Forelimb muscle (tissue), 1 donor: ENCODE results near the gene PCID2. TPM values are rescaled to one million over a fixed set of nuclear protein-coding genes. Genes with fewer than 3 reads are reported as not detected.

Experiments
- DNase-seq: peaks from one replicate; pipeline ENCODE4 v3.0.0-alpha.2; 2013; ENCODE audit warnings: low read depth
- polyA plus RNA-seq: library from polyadenylated mRNA; unstranded; fragments of 120-200 nt; gene quantifications from one replicate; pipeline ENCODE4 v1.2.1, GENCODE V29; 2013; ENCODE audit not compliant: insufficient read length

Gene PCID2
- polyA plus RNA-seq, 1 donor, result 39.9 TPM

- DNase-seq, result no peak
These were observed 58.5 kb downstream of the PCID2 start for GRCh38 chr13:113149711-113150549.

DNA sequence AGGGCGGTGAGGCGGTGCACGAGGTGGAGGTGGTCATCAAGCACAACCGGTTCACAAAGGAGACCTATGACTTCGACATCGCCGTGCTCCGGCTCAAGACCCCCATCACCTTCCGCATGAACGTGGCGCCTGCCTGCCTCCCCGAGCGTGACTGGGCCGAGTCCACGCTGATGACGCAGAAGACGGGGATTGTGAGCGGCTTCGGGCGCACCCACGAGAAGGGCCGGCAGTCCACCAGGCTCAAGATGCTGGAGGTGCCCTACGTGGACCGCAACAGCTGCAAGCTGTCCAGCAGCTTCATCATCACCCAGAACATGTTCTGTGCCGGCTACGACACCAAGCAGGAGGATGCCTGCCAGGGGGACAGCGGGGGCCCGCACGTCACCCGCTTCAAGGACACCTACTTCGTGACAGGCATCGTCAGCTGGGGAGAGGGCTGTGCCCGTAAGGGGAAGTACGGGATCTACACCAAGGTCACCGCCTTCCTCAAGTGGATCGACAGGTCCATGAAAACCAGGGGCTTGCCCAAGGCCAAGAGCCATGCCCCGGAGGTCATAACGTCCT, 59.4 kb downstream of the PCID2 start:
- DNase-seq, result no peak

DNA sequence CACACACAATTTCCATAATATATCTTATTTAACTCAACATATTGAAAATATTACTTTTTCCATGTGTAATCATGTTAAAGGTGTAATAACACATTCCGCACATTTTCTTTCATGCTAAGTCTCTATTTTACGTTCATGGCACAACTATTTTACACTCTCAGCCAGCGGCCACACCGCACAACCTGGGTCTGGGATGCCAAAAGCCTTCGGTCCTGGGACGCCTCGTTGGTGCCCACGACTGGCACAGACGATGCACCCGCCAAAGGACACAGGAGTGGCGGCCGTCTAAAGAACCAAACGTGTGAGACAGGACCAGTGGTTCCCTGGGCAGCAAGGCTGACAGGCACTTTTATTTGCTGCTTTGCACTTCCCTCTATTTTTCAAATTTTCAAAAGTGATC, 60.1 kb downstream of the PCID2 start:
- no peak for DNase-seq

DNA sequence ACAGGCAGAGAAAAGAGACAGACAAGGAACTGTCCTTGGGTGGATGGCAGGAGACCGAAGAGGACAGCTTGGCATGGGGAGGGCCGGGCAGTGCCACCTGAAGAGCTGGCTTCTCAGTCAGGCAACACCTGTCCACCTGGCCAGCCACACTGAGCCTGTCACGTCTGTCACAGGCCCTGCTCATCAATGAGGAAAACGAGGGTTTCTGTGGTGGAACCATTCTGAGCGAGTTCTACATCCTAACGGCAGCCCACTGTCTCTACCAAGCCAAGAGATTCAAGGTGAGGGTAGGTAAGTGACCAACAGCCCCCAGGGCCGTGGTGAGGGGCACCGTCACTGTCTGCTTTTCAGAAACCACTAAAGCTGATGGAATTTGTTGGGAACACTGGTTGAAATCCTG, 61.3 kb downstream of the PCID2 start:
- DNase-seq, result no peak

DNA sequence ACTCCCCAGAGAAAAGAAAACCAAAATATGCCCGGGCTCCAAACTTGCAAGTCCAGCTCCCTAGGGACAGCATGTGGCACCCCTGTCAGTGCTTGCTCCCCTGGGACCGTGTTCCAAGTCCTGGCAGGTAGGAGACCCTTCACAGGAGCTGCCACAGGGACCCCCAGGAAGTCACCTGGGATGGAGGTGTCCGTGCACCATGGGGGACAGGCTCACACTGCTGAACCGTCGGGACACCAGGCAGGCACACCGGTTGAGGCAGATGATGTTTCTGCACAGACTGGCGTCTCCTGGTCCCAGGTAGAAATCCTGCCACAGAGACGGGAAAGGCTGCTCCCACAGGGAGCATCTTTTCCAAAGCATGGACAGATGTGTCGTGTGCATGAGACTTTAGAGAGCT, 61.7 kb downstream of the PCID2 start:
- no peak for DNase-seq

DNA sequence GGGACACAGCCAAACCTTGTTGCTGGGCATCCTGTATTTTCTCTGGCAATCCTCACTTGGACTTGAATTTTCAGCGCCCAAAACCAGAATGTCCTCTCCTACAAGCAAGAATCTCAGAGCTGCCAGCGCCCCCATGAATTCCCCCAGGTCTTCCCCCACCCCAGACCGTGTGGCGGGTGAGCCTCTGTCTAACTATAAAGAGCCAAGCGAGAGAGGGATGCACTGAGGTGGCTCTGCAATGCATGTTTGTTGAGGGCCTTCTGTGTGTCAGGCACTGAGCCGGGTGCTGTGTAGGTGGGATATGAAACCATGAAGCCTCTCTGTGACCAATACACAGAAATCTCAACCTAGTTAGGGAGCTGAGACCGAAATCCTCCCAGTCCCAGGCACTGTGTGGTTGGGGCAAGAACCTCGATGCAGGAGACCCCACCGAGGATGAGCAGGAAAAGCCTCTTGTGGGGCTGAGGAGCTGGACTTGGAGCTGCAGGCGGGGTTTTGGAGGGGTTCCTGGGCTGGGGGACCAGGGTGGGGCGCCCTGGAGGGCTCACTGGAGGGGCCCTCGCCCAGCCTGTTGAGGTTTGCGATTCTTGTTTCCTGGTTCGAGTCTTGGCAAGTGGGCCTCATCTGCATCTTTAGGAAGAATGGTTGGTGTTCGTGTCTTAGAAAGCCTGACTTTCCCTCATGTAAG, 62.4 kb downstream of the PCID2 start:
- DNase-seq, result no peak

GRCh38 chr13:113145496-113145895, 63.0 kb downstream of the PCID2 start:
- no peak for DNase-seq

DNA sequence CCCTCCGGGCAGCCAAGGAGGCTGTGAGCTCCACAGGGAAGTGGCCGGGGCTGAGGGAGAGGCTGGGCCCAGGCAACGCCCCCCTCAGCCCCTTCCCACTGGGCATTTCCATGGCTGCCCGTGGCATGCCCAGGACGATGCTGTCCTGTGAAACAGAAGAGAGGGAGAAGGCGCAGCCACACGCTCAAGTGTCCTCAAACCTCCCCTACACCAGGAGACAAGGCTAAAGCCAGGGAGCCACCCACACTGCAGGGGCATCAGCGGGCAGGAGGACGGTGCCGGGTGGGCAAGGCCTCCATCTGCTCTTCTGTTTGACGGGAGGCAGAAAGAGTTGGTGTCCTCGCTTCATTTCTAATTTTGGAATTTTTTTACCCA, 64.2 kb downstream of the PCID2 start:
- DNase-seq, result no peak

- no peak for DNase-seq
These were observed 64.8 kb downstream of the PCID2 start for GRCh38 chr13:113143466-113144254.

DNA sequence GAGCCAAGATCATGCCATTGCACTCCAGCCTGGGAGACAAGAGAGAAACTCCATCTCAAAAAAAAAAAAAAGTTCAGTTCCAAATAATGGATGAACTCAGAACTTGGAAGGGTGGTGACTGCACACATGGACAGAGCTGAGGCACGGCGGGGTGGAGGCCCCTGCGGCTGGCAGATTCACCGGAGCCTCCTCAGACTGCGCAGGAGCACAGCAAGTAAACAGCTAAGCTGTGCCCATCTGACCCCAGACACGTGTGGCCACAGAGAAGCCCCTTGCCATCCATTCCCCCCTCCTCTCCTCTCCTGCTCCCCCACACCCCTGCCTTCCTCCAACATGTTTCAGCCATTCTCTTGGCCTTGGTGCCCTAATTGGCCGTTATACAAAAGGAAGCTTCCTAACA, 65.6 kb downstream of the PCID2 start:
- DNase-seq, result no peak

DNA sequence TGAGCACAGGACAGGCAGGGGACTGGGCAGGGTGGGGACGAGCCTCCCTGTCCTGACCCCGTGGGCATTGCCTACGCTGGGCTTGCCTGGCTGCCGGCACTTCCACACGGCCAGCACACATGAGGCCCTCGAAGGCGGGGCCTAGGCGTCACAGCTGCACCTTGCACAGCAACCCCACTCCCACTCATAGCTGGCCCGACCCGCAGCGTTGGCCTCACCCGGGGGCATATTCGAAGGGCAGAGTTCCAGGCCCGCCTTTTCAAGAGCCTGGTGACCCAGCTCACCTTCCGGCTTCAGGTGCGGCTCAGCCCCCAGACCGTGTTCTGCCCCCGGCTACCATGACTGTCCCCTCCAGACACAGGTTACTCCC, 66.9 kb downstream of the PCID2 start:
- DNase-seq, result no peak

DNA sequence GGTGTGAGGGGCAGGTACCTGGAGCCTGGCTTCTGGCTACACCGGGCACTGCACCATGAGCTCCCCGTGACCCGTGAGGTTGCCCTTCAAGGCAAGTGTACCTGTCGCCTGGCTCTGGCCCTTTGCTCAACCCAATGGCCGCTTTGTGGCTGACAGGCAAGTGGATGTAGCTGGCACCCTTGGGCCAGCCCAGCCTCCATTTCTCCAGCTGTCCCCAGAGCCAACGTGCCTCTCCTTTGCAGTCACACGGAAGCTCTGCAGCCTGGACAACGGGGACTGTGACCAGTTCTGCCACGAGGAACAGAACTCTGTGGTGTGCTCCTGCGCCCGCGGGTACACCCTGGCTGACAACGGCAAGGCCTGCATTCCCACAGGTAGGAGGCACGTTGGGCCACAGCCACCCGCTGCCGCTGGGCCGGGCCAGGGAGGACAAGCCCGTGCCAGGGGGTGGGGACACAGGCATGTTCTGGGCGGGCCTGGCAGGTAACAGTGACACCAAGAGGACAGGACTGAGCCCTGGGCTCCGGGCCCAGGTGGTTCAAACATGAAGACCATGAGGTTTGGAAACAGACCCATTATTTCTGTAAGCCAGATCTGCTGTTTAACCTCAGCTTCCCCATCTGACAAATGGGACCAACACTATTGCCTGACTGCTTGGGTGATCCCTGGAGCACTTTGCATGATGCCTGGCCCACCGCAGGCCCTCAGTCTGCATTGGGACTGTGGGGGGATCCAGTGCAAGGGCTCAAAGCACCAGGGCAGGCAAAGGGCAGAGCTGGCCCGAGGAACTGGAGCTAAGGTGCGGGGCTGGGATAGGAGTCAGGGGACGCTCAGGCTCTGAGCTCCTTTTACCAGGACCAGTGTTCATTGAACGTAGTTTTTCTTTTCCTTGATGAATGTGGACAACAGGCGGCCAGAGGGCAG, 67.5 kb downstream of the PCID2 start:
- DNase-seq, result no peak

DNA sequence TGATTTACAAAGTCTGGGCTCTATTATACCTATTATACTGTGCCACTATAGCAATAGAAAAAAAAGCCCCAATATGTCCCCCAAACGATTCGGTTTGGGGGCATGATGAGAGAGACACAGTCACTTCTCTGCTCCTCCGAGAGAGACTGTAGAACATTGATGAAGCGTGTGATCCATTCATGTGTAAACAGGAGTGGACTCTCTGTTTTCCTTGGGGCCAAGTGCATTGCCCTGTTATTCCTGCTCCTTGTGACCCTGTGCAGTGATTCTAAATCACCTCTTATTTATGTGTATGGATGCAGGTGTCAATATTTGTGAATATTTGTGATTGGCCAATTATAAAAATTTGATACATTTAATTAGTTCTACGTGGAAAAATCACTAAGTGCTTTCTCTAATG, 68.9 kb downstream of the PCID2 start:
- DNase-seq, result no peak

DNA sequence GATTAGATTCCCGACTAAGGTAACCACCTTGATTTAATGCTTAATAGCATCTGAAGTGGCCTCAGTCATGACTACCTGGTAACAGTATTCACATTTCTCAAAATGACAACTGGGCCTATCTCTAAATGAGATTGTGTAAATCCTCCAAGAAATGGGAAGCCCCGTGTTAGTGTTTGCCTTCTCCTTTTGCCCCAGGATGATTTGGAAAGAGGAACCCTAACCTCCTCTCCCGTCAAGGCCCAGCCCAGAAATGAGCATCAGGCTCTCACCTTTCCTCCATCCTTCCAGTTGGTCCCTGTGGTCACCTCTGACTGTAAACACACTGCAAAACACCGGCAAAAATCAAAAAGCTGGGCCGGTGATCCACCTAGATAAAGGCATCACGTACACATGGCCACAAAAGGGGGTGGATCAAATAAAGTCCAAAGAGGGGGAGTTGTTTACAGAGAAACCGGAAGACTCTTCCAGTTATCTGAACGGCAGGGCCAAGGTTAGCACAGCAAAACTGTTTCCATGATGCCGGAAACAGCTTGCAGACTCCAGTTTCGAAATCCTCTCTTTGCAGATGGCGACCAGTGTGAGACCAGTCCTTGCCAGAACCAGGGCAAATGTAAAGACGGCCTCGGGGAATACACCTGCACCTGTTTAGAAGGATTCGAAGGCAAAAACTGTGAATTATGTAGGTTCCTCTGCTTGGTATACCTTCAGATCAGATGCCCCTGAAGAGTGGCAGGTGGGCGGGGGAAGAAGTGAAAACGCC, 69.5 kb downstream of the PCID2 start:
- no peak for DNase-seq

DNA sequence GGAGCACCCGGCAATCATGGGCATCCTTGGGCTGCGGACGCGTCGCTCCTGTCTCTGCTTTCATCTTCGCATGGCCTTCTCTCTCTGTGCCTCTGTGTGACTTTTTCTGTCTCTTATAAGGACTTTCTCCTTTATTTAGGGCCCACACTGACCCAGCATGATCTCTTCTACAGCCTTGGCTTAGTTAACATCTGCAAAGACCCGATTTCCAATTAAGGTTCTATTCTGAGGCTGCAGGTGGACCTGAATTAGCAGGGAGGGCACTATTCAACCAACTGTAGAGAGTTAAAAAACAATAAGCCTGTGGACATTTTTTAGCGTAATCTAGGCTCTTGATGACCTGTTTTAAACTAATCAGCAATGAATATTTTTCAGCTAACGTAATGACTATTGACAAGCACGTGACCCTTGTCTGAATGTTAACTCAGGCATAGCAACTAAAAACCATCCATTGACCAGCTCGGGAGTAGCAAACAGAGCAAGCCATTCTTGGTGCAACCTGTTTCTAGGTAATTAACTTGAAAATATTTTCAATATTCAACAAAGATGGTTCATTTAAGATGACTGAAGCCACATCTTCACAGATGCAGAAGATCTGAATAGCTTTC, 70.7 kb downstream of the PCID2 start:
- DNase-seq, result no peak

- no peak for DNase-seq
These were observed 73.1 kb downstream of the PCID2 start for GRCh38 chr13:113135281-113135760.

DNA sequence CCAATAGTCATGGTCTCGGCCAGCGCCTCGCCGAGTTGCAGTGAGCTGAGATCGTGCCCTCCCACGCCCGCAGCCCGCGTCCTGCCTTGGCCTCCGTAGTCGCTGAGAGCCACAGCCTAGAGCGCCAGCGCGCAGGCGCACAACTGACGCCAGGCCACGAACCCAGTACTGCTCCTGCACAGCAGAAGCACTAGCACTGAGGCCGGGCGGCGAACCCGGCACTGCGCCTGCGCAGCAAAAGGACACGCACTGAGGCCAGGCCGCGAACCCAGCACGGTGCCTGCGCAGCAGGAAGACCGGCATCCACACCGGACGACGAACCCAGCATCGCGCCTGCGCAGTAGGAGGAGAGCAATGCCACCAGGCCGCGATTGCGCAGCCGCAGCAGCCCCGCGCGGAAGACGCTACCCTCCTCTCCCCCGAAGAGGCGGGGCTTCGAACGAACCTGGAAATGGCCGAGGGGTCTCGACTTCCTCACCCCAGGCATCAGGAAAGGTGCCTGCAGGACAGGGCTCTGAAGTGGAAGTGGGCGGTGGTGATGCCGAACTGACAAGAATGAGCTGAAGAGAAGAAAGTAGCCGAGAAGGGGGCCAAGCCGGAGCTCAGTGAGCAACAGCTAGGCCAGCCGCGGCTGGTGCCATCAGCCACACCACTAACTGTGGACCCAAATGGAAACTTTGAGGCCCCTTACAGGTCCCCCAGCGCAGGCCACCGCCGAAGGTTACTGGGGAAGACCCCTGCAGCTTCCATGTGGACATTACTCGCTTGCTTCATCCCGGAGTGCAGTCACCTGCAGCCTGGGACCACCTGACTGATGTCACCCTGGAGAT, 78.3 kb downstream of the PCID2 start:
- no peak for DNase-seq

DNA sequence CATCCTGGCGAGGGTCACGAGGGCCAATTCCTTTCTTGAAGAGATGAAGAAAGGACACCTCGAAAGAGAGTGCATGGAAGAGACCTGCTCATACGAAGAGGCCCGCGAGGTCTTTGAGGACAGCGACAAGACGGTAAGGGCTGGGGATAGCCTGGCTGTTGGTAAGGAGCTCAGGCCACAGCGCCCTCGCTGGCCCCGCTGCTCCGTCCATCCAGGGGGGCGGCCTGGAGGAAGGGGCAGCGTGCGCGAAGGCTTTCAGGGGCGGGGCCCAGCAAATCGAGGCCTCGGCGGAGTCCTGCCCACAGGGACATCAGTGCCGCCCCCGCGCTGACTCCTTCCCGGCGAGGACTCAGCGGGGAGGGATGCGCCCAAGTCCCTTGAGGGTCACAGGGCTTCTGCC, 79.0 kb downstream of the PCID2 start:
- DNase-seq, result no peak
